Measurements from ENCODE around the gene EPB41L1. TPM values are rescaled to one million over a fixed set of nuclear protein-coding genes. Genes with fewer than 3 reads are reported as not detected.

EPB41L1 gene
- total RNA-seq, 1 donor from 2014 or later, result 35.6 TPM

DNA sequence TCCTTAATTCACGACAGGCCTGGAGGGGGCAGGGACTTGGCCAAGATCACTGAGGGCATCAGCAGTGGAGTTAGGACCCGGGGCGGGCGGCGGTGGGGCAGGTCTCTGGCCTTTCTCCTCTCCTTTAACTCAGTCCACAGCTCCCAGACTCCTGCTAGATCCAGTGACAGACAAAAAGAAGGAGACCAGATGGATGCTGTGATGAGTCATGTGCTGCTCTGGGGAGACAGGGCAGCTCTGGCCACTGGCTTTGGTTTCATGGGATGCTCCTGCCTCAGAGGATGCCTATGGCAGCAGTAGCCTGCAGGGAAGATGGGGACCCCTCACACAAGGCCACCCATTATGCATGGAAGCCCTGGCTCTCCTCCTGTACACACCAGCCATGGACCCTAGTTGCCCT lies 20.5 kb downstream of the EPB41L1 start:
- H3K4me1 Mint-ChIP-seq (ENCODE audit: low read depth), result peaks cover 5% of the 10 kb centered on the region

GRCh38 chr20:36175475-36175995 lies 21.0 kb downstream of the EPB41L1 start:
- H3K27me3 Mint-ChIP-seq, result no peaks in the 10 kb centered on the region
- H3K27ac Mint-ChIP-seq, result no peak overlapping the region
- no peak overlapping the region for H3K4me3 Mint-ChIP-seq (ENCODE audit: low read depth)
- H3K36me3 Mint-ChIP-seq (ENCODE audit: insufficient read depth), result peaks cover 1% of the 10 kb centered on the region
- DNase-seq (ENCODE audit: low spot score, unreplicated experiment), result no peak
- no peak for TF ChIP-seq CTCF (IDR thresholded peaks at IDR 0.05; ENCODE audit: unreplicated experiment)
- peaks cover 5% of the 10 kb centered on the region for H3K4me1 Mint-ChIP-seq (ENCODE audit: low read depth)
- H3K9me3 Mint-ChIP-seq (ENCODE audit: low read depth), result no peaks in the 10 kb centered on the region

More for the DNA sequence above, 20.5 kb downstream of the EPB41L1 start:
- H3K27ac Mint-ChIP-seq, result no peak overlapping the region
- no peaks in the 10 kb centered on the region for H3K9me3 Mint-ChIP-seq (ENCODE audit: low read depth)
- TF ChIP-seq CTCF (IDR thresholded peaks at IDR 0.05; ENCODE audit: unreplicated experiment), result no peak
- no peaks in the 10 kb centered on the region for H3K27me3 Mint-ChIP-seq
- H3K36me3 Mint-ChIP-seq (ENCODE audit: insufficient read depth), result peaks cover 1% of the 10 kb centered on the region
- H3K4me3 Mint-ChIP-seq (ENCODE audit: low read depth), result no peak overlapping the region
- DNase-seq (ENCODE audit: low spot score, unreplicated experiment), result no peak

- TF ChIP-seq CTCF (IDR thresholded peaks at IDR 0.05; ENCODE audit: unreplicated experiment), result no peak
- Mint-ChIP-seq H3K4me1 (ENCODE audit: low read depth) (peaks cover 5% of the 10 kb centered on the region), H3K27me3 (no peaks in the 10 kb centered on the region), H3K9me3 (ENCODE audit: low read depth) (no peaks in the 10 kb centered on the region), H3K36me3 (ENCODE audit: insufficient read depth) (peaks cover 1% of the 10 kb centered on the region), H3K27ac (no peak overlapping the region), H3K4me3 (ENCODE audit: low read depth) (no peak overlapping the region)
- no peak for DNase-seq (ENCODE audit: low spot score, unreplicated experiment)
Measured at GRCh38 chr20:36177716-36178115, 23.2 kb downstream of the EPB41L1 start.

DNA sequence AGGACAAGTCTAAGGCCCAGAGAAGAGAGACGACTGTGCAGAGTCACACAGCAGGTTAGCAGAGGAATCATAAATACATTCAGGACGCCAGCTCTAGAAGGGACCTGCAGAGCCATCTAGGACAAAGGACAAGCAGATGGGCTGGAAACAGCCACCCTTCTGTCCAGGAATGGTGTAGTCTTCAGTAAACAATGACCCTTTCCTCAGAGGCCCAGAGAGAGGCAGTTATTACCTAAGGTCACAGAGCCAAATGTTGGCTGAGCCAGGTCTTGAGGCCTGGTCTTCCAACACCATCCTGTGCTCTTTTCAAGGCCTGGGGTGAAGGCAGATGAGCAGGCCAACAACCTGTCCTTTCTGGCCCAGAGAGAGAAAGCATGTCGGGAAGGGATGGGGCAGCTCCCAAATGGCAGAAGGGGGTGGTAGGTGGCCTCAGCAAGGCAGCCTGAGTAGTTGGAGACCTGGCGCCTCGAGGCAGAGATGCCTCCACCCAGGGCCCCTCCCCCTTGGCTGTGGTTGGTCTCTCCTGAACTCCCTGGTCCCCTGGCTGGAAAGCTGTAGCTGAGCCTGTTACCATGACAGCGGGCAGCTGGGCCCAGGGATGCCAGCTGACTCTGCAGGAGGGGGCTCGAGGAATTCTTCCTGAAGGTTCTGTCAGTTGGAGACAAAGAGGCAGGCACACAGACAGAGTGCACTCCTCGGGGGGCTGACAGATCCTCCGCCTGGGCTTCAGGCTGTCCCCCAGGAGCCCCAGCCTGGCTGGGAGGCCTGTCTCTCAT lies 24.8 kb downstream of the EPB41L1 start:
- Mint-ChIP-seq H3K4me3 (ENCODE audit: low read depth) (no peak overlapping the region), H3K9me3 (ENCODE audit: low read depth) (no peaks in the 10 kb centered on the region), H3K27ac (no peak overlapping the region), H3K36me3 (ENCODE audit: insufficient read depth) (peaks cover 1% of the 10 kb centered on the region), H3K27me3 (no peaks in the 10 kb centered on the region), H3K4me1 (ENCODE audit: low read depth) (peaks cover 3% of the 10 kb centered on the region)
- no peak for TF ChIP-seq CTCF (IDR thresholded peaks at IDR 0.05; ENCODE audit: unreplicated experiment)
- no peak for DNase-seq (ENCODE audit: low spot score, unreplicated experiment)

DNA sequence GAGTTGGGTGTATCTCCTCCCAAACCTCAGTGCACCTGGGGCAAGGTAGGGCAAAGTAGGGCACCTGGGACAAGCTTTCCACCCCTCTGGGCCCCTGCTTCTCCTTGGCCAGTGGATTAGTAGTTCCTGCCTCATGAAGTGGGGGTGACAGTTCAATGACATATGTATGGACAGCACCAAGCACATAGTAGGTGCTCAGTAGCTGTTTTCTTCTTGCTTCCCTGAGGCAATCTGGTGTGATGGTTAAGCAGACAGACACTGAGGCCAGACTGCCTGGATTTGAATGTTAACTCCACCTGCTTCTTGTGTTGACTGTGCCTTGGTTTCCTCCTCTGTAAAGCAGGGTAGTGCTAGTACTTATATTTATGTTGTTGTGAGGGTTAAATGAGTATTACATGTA lies 25.8 kb downstream of the EPB41L1 start:
- Mint-ChIP-seq H3K36me3 (ENCODE audit: insufficient read depth) (peaks cover 1% of the 10 kb centered on the region), H3K4me3 (ENCODE audit: low read depth) (no peak overlapping the region), H3K27me3 (no peaks in the 10 kb centered on the region), H3K9me3 (ENCODE audit: low read depth) (no peaks in the 10 kb centered on the region), H3K4me1 (ENCODE audit: low read depth) (peaks cover 3% of the 10 kb centered on the region), H3K27ac (no peak overlapping the region)
- TF ChIP-seq CTCF (IDR thresholded peaks at IDR 0.05; ENCODE audit: unreplicated experiment), result no peak
- DNase-seq (ENCODE audit: low spot score, unreplicated experiment), result no peak
